Adipocyte (in vitro differentiated cells): ENCODE measurements around the gene RNF13.
"Not testable (repeated sequence)": the region's sequence is repeated elsewhere in the genome, so short reads cannot be mapped to it uniquely, and the experiment has no call there.

Source experiments
- DNase-seq: peaks from one replicate; pipeline ENCODE4 v3.0.0-alpha.2; 2015; ENCODE audit warnings: low read depth
- H3K27me3 ChIP-seq: replicated peaks from 2 replicates; pipeline ENCODE4 v1.7.0; 2013; ENCODE audit warnings: mild to moderate bottlenecking, low read length, moderate library complexity; ENCODE audit not compliant: control insufficient read depth, insufficient read depth
- H3K36me3 ChIP-seq: 2 replicates; pipeline ENCODE4 v1.7.0; 2013; ENCODE audit warnings: low read length, mild to moderate bottlenecking, moderate library complexity; ENCODE audit not compliant: control insufficient read depth, insufficient read depth, severe bottlenecking
- H3K4me1 ChIP-seq: 2 replicates; pipeline ENCODE4 v1.7.0; 2013; ENCODE audit warnings: mild to moderate bottlenecking, low read length, moderate library complexity; ENCODE audit not compliant: control insufficient read depth, insufficient read depth
- H3K4me3 ChIP-seq: 2 replicates; pipeline ENCODE4 v1.7.0; 2013; ENCODE audit warnings: mild to moderate bottlenecking, low read length, moderate library complexity
- H3K9ac ChIP-seq: 2 replicates; pipeline ENCODE4 v1.7.0; 2013; ENCODE audit warnings: mild to moderate bottlenecking, low read length, moderate library complexity
- H3K9me3 ChIP-seq: 2 replicates; pipeline ENCODE4 v1.7.0; 2013; ENCODE audit warnings: mild to moderate bottlenecking, low read length, moderate library complexity; ENCODE audit not compliant: control insufficient read depth

Gene RNF13

GRCh38 chr3:149970716-149971402 lies 157.8 kb downstream of the RNF13 start, which contains the start of gene PFN2:
Gene PFN2, minus strand, starts transcription at chr3:149970895. Its CDS starts 39 bp downstream, at chr3:149970856.
- H3K9ac ChIP-seq, result peak within 1 kb of the TSS; percentile 89
- H3K4me1 ChIP-seq, result peaks cover 22% of the 10 kb centered on the region
- no peaks in the 10 kb centered on the region for H3K27me3 ChIP-seq
- H3K9me3 ChIP-seq, result no peaks in the 10 kb centered on the region
- DNase-seq, result peak; percentile 85
- peak within 1 kb of the TSS; percentile 92 for H3K4me3 ChIP-seq
- H3K36me3 ChIP-seq, result peaks cover 2% of the 10 kb centered on the region

DNA sequence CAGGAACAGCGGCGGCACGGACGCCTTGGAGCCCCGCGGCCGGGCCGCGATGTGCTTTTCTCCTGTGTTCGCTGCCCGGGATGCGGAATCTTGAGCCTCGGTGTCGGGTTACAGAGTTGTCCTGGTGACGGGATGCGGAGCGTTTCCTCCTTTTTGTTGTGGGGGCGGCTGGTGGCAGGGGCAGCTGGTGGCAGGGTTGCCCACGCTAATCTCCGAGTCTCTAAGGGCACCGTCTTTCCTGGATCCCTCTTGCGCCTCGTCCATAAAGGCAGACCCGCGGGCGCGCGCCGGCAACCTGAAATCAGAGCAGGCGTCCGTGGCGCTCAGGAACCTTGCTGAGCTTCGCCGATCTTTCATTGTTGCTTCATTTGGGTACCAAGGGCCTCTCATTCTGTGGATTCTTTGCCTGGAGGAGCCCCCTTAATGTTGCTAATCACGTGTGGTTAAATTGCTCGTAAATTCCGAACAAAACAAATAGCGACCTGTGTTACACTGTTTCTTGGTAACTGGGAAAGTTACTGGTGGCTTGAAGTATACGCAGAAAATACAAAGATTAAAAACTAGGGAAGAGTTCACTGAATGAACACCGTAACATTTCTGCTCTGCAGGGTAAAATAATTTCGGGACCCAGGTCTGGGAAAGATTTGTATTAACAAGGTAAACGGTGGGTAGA lies 158.5 kb downstream of the RNF13 start:
- Histone ChIP-seq H3K36me3 (no peaks in the 10 kb centered on the region), H3K4me1 (peaks cover 22% of the 10 kb centered on the region), H3K9me3 (no peaks in the 10 kb centered on the region), H3K9ac (peak overlapping the region; percentile 82), H3K27me3 (no peaks in the 10 kb centered on the region), H3K4me3 (peak overlapping the region; percentile 92)
- peak; percentile 90 for DNase-seq

- H3K4me3 ChIP-seq, result no peak overlapping the region
- no peak overlapping the region for H3K9ac ChIP-seq
- H3K36me3 ChIP-seq, result no peaks in the 10 kb centered on the region
- H3K4me1 ChIP-seq, result peaks cover 11% of the 10 kb centered on the region
- H3K9me3 ChIP-seq, result no peaks in the 10 kb centered on the region
- H3K27me3 ChIP-seq, result no peaks in the 10 kb centered on the region
- DNase-seq, result no peak
Observed at GRCh38 chr3:149975919-149976318, 162.9 kb downstream of the RNF13 start.

GRCh38 chr3:149977386-149977785 lies 164.4 kb downstream of the RNF13 start:
- H3K4me3 ChIP-seq, result no peak overlapping the region
- peaks cover 11% of the 10 kb centered on the region for H3K4me1 ChIP-seq
- no peaks in the 10 kb centered on the region for H3K27me3 ChIP-seq
- peak; percentile 75 for DNase-seq
- no peaks in the 10 kb centered on the region for H3K9me3 ChIP-seq
- no peak overlapping the region for H3K9ac ChIP-seq
- no peaks in the 10 kb centered on the region for H3K36me3 ChIP-seq

GRCh38 chr3:149981979-149982378 lies 169.0 kb downstream of the RNF13 start:
- H3K4me3 ChIP-seq, result not testable (repeated sequence)

DNA sequence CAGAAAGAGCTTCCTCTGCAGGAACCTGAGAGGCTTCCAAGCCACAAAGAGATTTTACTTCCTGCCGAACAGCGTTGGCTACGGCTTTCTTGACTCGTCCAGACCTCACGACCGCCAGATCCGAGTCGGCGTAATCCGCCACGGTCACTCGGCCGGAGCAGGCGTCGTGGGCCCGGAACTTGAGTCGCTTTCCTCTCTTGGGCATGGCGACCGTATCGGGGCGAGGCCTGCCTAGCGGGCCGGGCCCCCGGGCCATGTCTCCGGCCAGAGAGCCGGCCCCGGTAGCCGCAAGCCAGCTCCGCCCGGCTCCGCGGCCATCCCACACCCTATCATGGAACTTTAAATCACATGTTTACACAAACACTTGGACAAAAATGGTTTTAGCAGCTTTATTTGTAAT lies 170.0 kb downstream of the RNF13 start:
- DNase-seq, H3K9ac ChIP-seq, H3K4me1 ChIP-seq, H3K36me3 ChIP-seq, H3K27me3 ChIP-seq, H3K4me3 ChIP-seq, H3K9me3 ChIP-seq: not testable (repeated sequence)

More at GRCh38 chr3:149981979-149982378, 169.0 kb downstream of the RNF13 start:
- not testable (repeated sequence) for H3K27me3 ChIP-seq, H3K4me1 ChIP-seq, DNase-seq, H3K36me3 ChIP-seq, H3K9me3 ChIP-seq, H3K9ac ChIP-seq

DNA sequence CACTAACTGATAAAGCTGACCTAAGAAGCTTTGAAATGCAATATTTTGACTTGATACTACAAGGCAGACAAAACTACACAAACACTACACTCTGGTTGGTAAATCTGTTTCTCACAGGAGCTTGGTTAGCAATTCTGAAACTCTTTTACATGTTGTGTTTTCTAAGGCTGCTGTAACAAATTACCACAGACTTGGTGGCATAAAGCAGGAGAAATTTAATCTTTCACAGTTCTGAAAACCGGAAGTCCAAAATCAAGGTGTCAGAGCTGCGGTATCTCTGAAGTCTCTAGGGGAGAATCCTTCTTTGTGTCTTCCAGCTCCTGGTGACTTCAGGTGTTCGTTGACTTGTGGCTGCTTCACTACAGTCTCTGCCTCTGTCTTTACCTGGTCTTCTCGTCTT lies 170.6 kb downstream of the RNF13 start:
- DNase-seq, result no peak
- H3K9ac ChIP-seq, result no peak overlapping the region

GRCh38 chr3:149989307-149989706 lies 176.3 kb downstream of the RNF13 start:
- Histone ChIP-seq H3K9me3 (no peaks in the 10 kb centered on the region), H3K36me3 (no peaks in the 10 kb centered on the region), H3K4me1 (no peaks in the 10 kb centered on the region), H3K27me3 (no peaks in the 10 kb centered on the region), H3K4me3 (no peak overlapping the region), H3K9ac (no peak overlapping the region)
- DNase-seq, result no peak

More for the DNA sequence above, 170.6 kb downstream of the RNF13 start:
- Histone ChIP-seq H3K9me3 (no peaks in the 10 kb centered on the region), H3K36me3 (no peaks in the 10 kb centered on the region), H3K27me3 (no peaks in the 10 kb centered on the region), H3K4me1 (no peaks in the 10 kb centered on the region), H3K4me3 (no peak overlapping the region)

GRCh38 chr3:149990423-149990948 lies 177.5 kb downstream of the RNF13 start:
- DNase-seq, result peak; percentile 23
- Histone ChIP-seq H3K4me1 (no peaks in the 10 kb centered on the region), H3K36me3 (no peaks in the 10 kb centered on the region), H3K9me3 (peaks cover 11% of the 10 kb centered on the region), H3K9ac (no peak overlapping the region), H3K27me3 (no peaks in the 10 kb centered on the region), H3K4me3 (no peak overlapping the region)

- no peak overlapping the region for H3K9ac ChIP-seq
- no peaks in the 10 kb centered on the region for H3K27me3 ChIP-seq
- no peak overlapping the region for H3K4me3 ChIP-seq
- no peak for DNase-seq
- no peaks in the 10 kb centered on the region for H3K36me3 ChIP-seq
- peaks cover 15% of the 10 kb centered on the region for H3K9me3 ChIP-seq
- H3K4me1 ChIP-seq, result no peaks in the 10 kb centered on the region
Observed at GRCh38 chr3:149992416-149993058, 179.5 kb downstream of the RNF13 start.

DNA sequence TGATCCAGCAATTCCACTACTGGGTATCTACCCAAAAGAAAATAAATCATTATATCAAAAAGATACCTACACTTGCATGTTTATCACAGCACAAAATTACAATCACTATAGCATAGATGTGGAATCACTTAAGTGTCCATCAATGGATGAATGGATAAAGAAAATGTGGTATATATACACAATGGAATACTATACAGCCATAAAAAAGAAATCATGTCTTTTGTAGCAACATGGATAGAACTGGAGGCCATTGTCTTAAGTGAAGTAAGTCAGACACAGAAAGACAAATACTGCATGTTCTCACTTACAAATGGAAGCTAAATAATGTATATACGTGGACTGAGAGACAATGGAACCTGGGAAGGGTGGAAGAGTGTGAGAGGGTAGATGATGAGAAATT lies 185.9 kb downstream of the RNF13 start:
- Histone ChIP-seq H3K9ac (no peak overlapping the region), H3K4me3 (no peak overlapping the region), H3K36me3 (no peaks in the 10 kb centered on the region), H3K27me3 (no peaks in the 10 kb centered on the region), H3K9me3 (peaks cover 19% of the 10 kb centered on the region), H3K4me1 (no peaks in the 10 kb centered on the region)
- DNase-seq, result no peak
